Activated CD8-positive, alpha-beta memory T cell treated with anti-CD3 and anti-CD28 coated beads, Interleukin-2, amount 10 ng/mL, durations not matched to agents 7 days and 5 days (primary cell): ENCODE measurements around the gene ANKRD52. TPM values are rescaled to one million over a fixed set of nuclear protein-coding genes. Genes with fewer than 3 reads are reported as not detected.
"Not testable (repeated sequence)": the region's sequence is repeated elsewhere in the genome, so short reads cannot be mapped to it uniquely, and the experiment has no call there.

Experiments used
- ATAC-seq: fragments of 150-1000 bp; cut with Tn5 transposase; one replicate; pipeline ENCODE4 v1.10.0; 2021; ENCODE audit warnings: moderate library complexity
- CTCF ChIA-PET: fragments of 350-600 bp; sonication (Branson Sonifier 250); formaldehyde crosslinking; loops from one replicate; lab custom pipeline; 2021; ENCODE audit warnings: antibody characterized with exemption; lab: Charles Lee
- DNase-seq: peaks from one replicate; pipeline ENCODE4 v3.0.0-alpha.2; 2020
- H3K27ac Mint-ChIP-seq: one replicate; pipeline ENCODE4 v1.8.0; 2021; ENCODE audit warnings: mild to moderate bottlenecking, mixed read lengths
- H3K27me3 Mint-ChIP-seq: one replicate; pipeline ENCODE4 v1.8.0; 2021; ENCODE audit warnings: mixed read lengths
- H3K36me3 Mint-ChIP-seq: one replicate; pipeline ENCODE4 v1.8.0; 2021; ENCODE audit warnings: mild to moderate bottlenecking, mixed read lengths
- H3K4me1 Mint-ChIP-seq: one replicate; pipeline ENCODE4 v1.8.0; 2021; ENCODE audit warnings: mixed read lengths
- H3K4me3 Mint-ChIP-seq: one replicate; pipeline ENCODE4 v1.8.0; 2021; ENCODE audit warnings: mild to moderate bottlenecking, moderate library complexity, mixed read lengths
- H3K9me3 Mint-ChIP-seq: one replicate; pipeline ENCODE4 v1.8.0; 2022; ENCODE audit warnings: low read depth, mixed read lengths
- total RNA-seq, 2 experiments: library from RNA; stranded (reverse); gene quantifications; one replicate each; pipeline ENCODE4 v1.2.3, GENCODE V29; 2021

The ANKRD52 gene
- total RNA-seq, 2 experiments from 2014 or later, result 66.9 to 68.3 TPM

DNA sequence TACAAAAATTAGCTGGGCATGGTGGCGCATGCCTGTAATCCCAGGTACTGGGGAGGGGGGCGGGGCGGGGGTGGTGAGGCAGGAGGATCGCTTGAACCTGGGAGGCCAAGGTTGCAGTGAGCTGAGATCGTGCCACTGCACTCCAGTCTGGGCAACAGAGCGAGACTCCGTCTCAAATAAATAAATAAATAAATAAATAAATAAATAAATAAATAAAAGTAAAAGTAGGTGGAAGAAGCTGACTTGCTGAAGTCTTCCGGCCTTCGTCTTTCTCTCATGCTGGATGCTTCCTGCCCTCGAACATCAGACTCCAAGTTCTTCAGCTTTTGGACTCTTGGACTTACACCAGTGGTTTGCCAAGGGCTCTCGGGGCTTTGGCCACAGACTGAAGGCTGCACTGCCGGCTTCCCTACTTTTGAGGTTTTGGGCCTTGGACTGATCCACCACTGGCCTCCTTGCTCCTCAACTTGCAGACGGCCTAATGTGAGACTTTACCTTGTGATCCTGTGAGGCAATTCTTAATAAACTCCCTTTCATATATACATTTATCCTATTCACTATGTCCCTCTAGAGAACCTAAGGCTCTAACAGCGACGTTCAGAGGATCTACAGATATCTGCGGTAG is 8.0 kb upstream of the ANKRD52 start:
- peak overlapping the region; percentile 89 for H3K27ac Mint-ChIP-seq
- CTCF ChIA-PET, result interaction anchor here (0.6 to 6.0 kb wide), 16 partner anchors 9 to 202 kb away, joined by 3 to 45 read pairs (median 6); partner anchors contain the start of genes ANKRD52, RNF41, SMARCC2 and SPRYD4
- H3K9me3 Mint-ChIP-seq, H3K27me3 Mint-ChIP-seq, DNase-seq, H3K36me3 Mint-ChIP-seq, ATAC-seq: not testable (repeated sequence)
- peaks cover 19% of the 10 kb centered on the region for H3K4me1 Mint-ChIP-seq
- H3K4me3 Mint-ChIP-seq, result peak overlapping the region; percentile 85

DNA sequence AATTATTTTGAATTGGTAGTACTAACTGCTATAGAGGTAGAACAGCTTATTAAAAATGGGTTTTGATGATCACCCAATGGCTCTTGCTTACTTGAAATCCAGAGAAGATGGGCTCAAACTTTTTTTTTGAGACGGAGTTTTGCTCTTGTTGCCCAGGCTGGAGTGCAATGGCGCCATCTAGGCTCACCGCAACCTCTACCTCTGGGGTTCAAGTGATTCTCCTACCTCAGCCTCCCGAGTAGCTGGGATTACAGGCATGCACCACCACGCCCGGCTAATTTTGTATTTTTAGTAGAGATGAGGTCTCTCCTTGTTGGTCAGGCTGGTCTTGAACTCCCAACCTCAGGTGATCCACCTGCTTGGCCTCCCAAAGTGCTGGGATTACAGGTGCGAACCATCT is 4.8 kb upstream of the ANKRD52 start:
- CTCF ChIA-PET, result interaction anchor here (0.7 to 1.8 kb wide), 3 partner anchors 111 to 201 kb away, joined by 3 read pairs; partner anchors contain the start of gene MYL6B
- not testable (repeated sequence) for ATAC-seq, H3K4me3 Mint-ChIP-seq, DNase-seq, H3K27me3 Mint-ChIP-seq, H3K27ac Mint-ChIP-seq, H3K9me3 Mint-ChIP-seq, H3K36me3 Mint-ChIP-seq
- H3K4me1 Mint-ChIP-seq, result peaks cover 24% of the 10 kb centered on the region

DNA sequence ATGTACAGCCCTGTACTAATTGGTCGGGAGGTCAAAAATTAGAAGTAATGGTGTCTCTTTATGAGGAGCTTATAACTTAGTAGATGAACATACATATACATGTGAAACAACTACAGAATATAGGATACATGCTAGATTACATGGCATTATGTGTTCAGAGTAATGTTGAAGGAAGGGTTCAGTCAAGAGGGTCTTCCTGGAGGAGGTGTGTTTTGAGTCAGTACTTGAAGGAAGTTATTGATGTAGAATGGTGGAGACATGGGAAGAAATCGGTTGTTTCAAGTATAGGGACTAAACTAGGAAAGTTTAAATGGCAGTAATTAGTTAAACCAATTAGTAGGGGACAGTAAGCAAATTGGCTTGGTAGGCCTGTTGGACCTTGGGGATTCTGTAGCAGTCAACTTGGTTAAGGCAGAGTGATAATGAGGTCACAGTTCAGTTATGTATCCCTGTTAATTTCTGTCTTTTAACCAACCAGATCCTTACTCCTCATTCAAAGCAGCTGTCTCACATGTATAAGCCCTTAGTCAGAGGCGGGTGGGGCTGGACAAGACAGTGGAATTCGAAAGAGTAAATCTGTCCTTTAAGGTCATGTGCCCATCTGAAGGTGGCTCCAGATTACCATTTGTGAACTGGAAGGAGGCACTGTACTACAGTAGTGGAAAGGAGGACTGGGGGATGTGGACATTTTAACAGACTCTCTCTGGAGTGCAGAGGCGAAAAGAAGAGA is 3.5 kb upstream of the ANKRD52 start:
- Mint-ChIP-seq H3K36me3 (no peaks in the 10 kb centered on the region), H3K4me1 (peaks cover 25% of the 10 kb centered on the region), H3K4me3 (no peak overlapping the region), H3K9me3 (no peaks in the 10 kb centered on the region), H3K27me3 (peaks cover 3% of the 10 kb centered on the region), H3K27ac (no peak overlapping the region)
- CTCF ChIA-PET, result interaction anchor here (0.6 to 1.8 kb wide), 2 partner anchors 187 to 199 kb away, joined by 3 read pairs; no protein-coding TSS in a partner anchor
- DNase-seq (no peak), ATAC-seq (no peak)

DNA sequence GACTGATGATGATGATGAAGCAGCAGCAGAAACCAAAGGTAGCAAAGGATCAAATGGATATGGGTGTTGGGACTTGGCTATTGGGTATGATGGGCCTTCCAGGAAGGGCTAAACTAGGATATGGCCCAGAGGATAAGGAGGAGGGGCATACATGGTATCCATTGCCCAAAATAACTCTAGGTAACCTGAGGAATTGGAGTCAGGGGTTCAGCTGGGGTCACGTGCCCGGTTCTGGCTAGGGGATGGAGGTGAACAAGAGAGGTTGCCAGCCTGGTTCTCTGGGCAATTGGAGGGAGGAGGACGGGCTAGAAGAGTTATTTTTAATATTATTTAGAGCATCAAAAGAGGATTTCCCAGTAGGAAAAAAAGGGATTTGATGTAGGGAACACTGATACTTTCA is 2.7 kb upstream of the ANKRD52 start:
- CTCF ChIA-PET, result interaction anchor here (0.6 kb wide), 1 partner anchor 188 kb away, joined by 3 read pairs; no protein-coding TSS in a partner anchor
- peaks cover 26% of the 10 kb centered on the region for H3K4me1 Mint-ChIP-seq
- peaks cover 3% of the 10 kb centered on the region for H3K27me3 Mint-ChIP-seq
- H3K27ac Mint-ChIP-seq, result no peak overlapping the region
- H3K9me3 Mint-ChIP-seq, result no peaks in the 10 kb centered on the region
- DNase-seq (no peak), ATAC-seq (no peak)
- no peak overlapping the region for H3K4me3 Mint-ChIP-seq
- peaks cover 3% of the 10 kb centered on the region for H3K36me3 Mint-ChIP-seq

DNA sequence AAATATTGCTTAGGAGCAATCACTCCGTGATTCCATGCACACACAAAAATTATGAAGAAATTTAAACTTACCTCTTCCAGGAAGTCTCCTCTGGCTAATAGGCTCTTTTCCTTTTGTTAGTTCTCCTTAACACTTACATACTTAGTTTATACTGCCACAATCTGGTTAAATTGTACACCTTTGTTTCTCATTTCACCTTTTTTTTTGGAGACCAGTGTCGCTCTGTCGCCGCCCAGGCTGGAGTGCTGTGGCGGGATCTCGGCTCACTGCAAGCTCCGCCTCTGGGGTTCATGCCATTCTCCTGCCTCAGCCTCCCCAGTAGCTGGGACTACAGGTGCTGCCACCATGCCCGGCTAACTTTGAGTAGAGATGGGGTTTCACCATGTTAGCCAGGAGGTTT is 2.2 kb upstream of the ANKRD52 start:
- Mint-ChIP-seq H3K9me3 (no peaks in the 10 kb centered on the region), H3K4me1 (peaks cover 23% of the 10 kb centered on the region), H3K27me3 (peaks cover 3% of the 10 kb centered on the region), H3K36me3 (peaks cover 5% of the 10 kb centered on the region), H3K27ac (no peak overlapping the region), H3K4me3 (no peak overlapping the region)
- no peak for DNase-seq
- no peak for ATAC-seq
- CTCF ChIA-PET, result no interaction called here

DNA sequence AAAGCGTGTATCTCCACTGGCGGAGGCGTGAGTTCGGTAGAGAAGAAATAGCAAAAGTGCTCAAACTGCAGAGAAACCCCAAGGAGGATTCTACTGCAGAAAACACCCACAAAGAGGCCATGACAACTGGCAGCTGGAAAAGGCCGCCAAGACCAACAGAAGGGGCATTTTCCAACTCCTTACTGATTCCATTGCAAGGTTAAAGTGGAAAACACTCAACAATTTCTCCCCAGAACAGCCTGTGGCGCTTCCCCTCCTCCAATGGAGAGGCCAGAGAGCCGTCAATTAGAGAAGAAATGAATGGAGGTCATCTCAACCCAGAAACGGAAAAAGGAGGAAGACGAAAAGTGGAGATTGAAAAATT is 618 bp upstream of the ANKRD52 start:
- Mint-ChIP-seq H3K27me3 (peaks cover 3% of the 10 kb centered on the region), H3K9me3 (no peaks in the 10 kb centered on the region), H3K4me1 (peaks cover 23% of the 10 kb centered on the region), H3K36me3 (peaks cover 11% of the 10 kb centered on the region), H3K27ac (peak overlapping the region; percentile 88), H3K4me3 (peak overlapping the region; percentile 90)
- CTCF ChIA-PET, result interaction anchor here (0.5 to 5.1 kb wide), 20 partner anchors 10 to 520 kb away, joined by 3 to 48 read pairs (median 6); partner anchors contain the start of genes COQ10A, IL23A, RNF41 and SMARCC2
- no peak for DNase-seq
- ATAC-seq, result no peak

DNA sequence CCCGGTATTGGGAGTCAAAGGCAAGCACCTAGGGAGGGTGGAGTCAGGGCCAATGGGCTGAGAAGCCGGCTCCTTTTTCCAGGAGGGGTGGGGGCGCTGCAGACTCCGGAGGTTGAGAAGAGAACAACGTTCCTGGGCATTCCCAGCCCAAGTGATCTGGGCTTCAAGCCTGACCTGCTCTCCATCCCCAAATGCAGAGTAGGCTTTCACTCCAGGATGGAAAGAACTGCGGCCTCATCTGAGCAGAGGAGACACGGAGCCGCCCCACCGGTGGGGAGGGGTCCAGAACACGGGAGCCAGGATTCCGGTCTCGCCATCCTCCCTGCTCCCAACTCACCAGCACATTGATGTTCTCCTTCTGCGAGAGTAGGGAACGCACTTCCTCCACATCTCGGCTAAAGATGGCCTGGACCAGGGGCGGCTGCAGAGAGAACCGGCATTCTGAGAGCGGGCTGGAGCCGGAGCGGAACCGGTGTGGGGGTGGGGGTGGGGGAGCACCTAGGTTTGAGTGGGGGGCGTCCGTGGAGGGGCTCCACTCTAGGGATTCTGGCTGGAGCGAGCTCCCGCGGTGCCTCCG is 605 bp downstream of the ANKRD52 start:
- H3K27ac Mint-ChIP-seq, result peak overlapping the region; percentile 66
- H3K9me3 Mint-ChIP-seq, result no peaks in the 10 kb centered on the region
- CTCF ChIA-PET, result interaction anchor here (0.6 to 5.1 kb wide), 21 partner anchors 9 to 519 kb away, joined by 3 to 48 read pairs (median 4); partner anchors contain the start of genes COQ10A, RNF41, SMARCC2 and STAT2
- H3K4me1 Mint-ChIP-seq, result peaks cover 23% of the 10 kb centered on the region
- peaks cover 11% of the 10 kb centered on the region for H3K36me3 Mint-ChIP-seq
- H3K4me3 Mint-ChIP-seq, result peak overlapping the region; percentile 90
- no peak for DNase-seq
- peaks cover 3% of the 10 kb centered on the region for H3K27me3 Mint-ChIP-seq
- ATAC-seq, result peak; percentile 18

DNA sequence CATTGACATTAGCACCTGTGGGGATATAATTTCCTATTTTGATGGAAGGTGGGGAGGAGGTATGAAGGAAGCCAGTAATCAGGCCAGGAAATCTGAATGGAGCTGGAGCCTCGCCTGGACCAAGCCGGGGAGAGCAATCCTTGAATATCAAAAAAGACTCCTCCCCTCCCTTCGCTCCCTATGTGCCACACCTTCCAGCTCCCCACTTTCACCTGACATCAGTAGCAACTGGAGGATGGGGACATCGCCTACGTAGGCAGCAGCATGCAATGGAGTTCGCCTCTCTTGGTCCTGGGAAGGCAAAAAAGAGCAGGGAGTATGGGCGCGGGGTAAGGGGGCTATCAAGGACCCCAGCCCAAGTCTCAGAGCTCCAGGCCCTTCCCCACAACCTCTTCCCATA is 1.1 kb downstream of the ANKRD52 start:
- CTCF ChIA-PET, result interaction anchor here (0.8 to 5.1 kb wide), 7 partner anchors 12 to 129 kb away, joined by 3 to 48 read pairs (median 8); partner anchors contain the start of genes COQ10A, ESYT1, RNF41 and SMARCC2
- no peak for ATAC-seq

DNA sequence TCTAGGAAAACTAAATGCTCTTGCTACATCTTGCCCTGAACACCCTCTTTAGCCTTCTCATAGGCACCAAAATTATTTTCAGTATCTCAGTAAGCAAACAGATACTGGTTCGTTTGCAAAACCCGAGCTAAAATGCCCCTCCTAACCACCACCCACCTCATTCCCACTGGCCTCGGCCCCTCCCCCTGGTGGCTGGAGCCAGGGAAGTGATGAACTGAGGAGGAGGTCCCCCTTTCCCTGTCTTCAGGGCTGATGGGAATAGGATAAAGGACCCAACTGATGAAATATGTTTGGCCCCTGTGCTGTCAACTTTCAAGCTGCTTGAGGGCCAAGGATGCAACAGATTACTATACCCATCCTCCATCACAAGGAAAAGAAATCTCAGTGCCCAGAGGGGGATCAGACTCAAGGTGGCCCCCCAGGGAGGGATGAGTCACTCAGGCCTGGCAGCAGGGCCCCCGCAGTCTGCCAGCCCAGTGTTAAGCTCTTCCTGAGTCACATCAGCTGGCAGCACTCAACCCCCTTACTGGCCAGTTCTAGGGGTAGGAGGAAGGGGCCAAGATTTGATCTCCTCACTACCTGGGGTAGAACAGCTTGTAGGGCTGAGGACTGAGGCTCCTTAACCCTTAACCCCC is 1.7 kb downstream of the ANKRD52 start:
- DNase-seq, result no peak
- no peaks in the 10 kb centered on the region for H3K9me3 Mint-ChIP-seq
- H3K4me3 Mint-ChIP-seq, result peak overlapping the region; percentile 90
- CTCF ChIA-PET, result interaction anchor here (0.8 to 5.1 kb wide), 5 partner anchors 12 to 129 kb away, joined by 4 to 48 read pairs (median 24); partner anchors contain the start of genes COQ10A, ESYT1, RNF41 and SMARCC2
- ATAC-seq, result no peak
- H3K27me3 Mint-ChIP-seq, result peaks cover 3% of the 10 kb centered on the region
- H3K27ac Mint-ChIP-seq, result peak overlapping the region; percentile 49
- H3K4me1 Mint-ChIP-seq, result peaks cover 25% of the 10 kb centered on the region
- H3K36me3 Mint-ChIP-seq, result peaks cover 19% of the 10 kb centered on the region

More for the DNA sequence above, 1.1 kb downstream of the ANKRD52 start:
- Mint-ChIP-seq H3K36me3 (peaks cover 14% of the 10 kb centered on the region), H3K27ac (no peak overlapping the region), H3K4me3 (peak overlapping the region; percentile 90), H3K27me3 (peaks cover 3% of the 10 kb centered on the region), H3K4me1 (peaks cover 25% of the 10 kb centered on the region), H3K9me3 (no peaks in the 10 kb centered on the region)
- DNase-seq, result no peak

DNA sequence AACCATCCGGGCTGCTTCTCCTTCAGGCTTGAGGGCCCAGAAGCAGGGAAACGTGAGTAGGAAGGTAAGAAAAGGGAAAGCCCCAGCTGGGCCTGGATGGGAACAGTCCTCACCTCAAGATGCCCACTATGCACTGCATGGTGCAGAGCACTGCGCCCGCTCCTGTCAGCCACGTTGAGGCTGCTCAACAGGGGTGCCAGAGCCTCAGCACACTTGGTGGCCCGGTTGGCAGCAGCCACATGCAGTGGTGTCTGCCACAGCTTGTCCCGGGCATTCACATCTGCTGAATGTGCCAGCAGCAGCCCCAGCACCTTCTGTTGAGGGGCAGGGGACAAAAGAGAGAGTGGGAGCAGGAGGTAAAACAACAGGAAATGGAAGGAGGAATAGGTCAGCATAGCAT is 2.5 kb downstream of the ANKRD52 start:
- CTCF ChIA-PET, result interaction anchor here (4.0 to 5.1 kb wide), 3 partner anchors 13 to 65 kb away, joined by 24 to 48 read pairs (median 45); partner anchors contain the start of genes COQ10A, RNF41 and SMARCC2
- peaks cover 19% of the 10 kb centered on the region for H3K36me3 Mint-ChIP-seq
- ATAC-seq (no peak), DNase-seq (no peak)
- H3K27me3 Mint-ChIP-seq, result peaks cover 3% of the 10 kb centered on the region
- H3K9me3 Mint-ChIP-seq, result no peaks in the 10 kb centered on the region
- no peak overlapping the region for H3K27ac Mint-ChIP-seq
- H3K4me3 Mint-ChIP-seq, result no peak overlapping the region
- peaks cover 25% of the 10 kb centered on the region for H3K4me1 Mint-ChIP-seq

DNA sequence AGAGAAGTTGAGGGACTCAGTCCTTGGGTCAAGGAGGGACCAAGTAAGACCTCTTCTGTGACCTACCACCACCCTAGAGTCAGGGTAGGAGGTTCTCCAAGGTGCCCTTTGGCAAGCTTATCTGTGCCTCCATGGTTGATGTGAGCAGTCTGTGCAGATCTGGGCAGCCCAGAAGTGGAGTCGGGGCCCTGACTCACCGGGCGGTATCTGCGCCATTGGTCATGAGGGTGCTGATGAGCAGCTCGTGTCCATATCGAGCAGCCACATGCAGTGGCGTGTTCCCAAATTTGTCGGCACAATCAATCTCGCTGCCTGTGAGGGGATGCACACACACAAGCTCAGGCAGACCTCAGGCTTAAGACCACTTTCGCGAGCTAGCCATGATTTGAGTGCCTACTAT is 5.1 kb downstream of the ANKRD52 start:
- ATAC-seq (no peak), DNase-seq (no peak)
- Mint-ChIP-seq H3K36me3 (peaks cover 21% of the 10 kb centered on the region), H3K4me3 (no peak overlapping the region), H3K9me3 (no peaks in the 10 kb centered on the region), H3K4me1 (peaks cover 17% of the 10 kb centered on the region), H3K27me3 (no peaks in the 10 kb centered on the region), H3K27ac (no peak overlapping the region)
- CTCF ChIA-PET, result no interaction called here

DNA sequence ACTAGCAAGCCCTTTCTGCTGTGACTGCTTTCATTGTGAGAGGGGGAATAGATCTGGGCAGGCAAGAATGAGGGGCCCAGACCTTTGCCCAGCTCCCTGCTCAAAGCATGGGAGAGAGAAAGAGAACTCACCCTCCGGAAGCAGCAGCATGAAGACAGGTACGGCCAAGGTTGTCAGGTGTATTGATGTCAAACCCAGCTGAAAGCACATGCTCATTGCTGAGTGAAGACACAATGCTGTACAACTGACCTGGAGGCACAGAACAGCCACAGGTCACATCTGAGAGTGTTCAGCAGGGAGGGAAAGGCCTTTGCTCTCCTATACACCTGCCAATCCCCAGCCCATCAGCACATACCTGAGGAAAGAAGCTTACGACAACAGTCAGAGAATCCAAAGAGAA is 5.5 kb downstream of the ANKRD52 start:
- H3K27me3 Mint-ChIP-seq, result no peaks in the 10 kb centered on the region
- H3K4me3 Mint-ChIP-seq, result no peak overlapping the region
- H3K27ac Mint-ChIP-seq, result no peak overlapping the region
- H3K4me1 Mint-ChIP-seq, result peaks cover 17% of the 10 kb centered on the region
- DNase-seq, result no peak
- no peak for ATAC-seq
- peaks cover 21% of the 10 kb centered on the region for H3K36me3 Mint-ChIP-seq
- no peaks in the 10 kb centered on the region for H3K9me3 Mint-ChIP-seq
- CTCF ChIA-PET, result no interaction called here
